Superior temporal gyrus (tissue), 1 donor: ENCODE results near the gene ZC3H18.

Experiments
- DNase-seq: peaks from one replicate; pipeline ENCODE4 v3.0.0-alpha.2; 2016; ENCODE audit errors: extremely low spot score

Gene ZC3H18

DNA sequence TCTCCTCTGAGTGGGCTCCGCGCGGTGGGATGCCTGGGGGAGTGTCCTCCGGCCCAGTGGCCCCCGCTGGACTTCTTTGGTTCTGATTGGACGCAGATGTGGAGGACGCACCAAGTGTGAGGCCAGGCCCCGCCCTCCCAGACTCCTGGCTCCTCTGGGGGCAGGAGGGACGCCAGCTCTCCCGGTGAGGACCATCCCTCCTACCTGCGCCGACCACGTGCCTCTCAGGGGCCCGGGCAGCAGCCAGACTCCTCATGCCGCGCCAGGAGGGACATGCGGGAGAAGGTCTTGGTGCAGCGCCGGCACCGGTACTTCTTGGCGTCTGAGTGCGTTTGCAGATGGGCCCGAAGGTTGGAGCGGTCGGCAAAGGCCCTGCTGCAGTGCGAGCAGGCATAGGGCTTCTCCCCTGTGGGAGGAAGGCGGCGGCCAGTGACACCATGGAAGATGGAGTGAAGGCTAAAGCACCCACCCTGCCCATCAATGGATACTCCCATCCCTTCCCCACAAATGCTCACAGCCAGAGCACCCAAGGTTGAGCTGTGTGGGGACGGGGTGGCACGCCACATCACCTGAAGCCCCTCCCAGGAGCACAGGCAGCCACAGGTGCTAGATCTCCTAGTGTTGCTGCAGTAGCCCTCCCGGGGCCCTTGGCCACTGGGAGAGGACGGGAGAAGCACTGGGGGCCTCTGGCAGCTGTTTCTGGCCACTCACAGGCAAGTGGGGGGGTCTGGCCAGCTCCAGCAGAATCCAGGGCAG, 108.2 kb downstream of the ZC3H18 start:
- DNase-seq = no peak

DNA sequence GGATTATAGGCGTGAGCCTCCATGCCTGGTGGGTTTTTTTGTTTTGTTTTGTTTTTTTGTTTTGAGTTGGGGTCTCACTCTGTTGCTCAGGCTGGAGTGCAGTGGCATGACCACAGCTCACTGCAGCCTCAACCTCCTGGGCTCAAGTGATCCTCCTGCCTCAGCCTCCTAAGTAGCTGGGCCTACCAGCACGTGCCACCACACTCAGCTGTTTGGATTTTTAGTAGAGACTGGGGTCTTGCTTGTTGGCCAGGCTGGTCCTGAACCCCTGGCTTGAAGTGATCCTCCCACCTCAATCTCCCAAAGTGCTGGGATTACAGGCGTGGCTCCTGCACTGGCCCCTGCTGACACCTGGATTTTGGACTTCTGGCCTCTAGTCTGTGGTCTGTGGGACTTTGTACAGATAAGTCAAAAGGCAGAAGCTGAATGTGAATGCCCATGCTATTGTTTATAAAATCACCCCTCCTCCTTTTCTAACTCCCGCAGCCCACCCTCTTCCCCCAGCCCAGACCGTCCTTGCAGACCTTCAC, 110.4 kb downstream of the ZC3H18 start:
- DNase-seq = no peak

DNA sequence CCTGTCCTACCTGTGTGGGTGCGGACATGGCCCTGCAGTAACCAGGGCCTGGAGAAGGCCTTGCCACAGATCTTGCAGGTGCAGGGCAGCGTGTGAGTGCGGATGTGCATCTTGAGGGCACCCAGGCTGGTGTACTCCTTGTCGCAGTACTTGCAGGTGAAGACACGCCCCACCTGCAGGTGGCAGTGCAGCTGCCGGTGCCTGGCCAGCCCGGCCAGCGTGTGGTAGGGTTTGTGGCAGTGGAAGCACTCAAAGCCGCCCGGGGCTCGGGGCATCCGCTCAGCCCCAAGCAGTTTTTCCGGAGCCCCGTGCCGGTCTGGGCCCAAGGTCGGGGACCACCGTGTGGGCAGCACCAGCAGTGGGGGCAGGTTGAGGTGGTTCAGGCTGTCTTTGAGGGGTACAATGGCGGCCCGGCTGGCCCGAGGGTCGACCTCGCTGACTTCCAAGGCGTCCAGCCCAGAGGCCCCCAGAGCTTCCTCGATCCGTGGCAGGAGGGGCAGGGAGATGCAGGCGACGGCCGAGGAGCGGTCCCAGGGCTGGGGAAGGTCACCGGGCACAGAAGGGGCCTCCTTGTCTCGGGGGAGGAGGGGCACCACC, 111.0 kb downstream of the ZC3H18 start:
- DNase-seq = no peak
